Measurements from ENCODE around the gene COL21A1.

DNA sequence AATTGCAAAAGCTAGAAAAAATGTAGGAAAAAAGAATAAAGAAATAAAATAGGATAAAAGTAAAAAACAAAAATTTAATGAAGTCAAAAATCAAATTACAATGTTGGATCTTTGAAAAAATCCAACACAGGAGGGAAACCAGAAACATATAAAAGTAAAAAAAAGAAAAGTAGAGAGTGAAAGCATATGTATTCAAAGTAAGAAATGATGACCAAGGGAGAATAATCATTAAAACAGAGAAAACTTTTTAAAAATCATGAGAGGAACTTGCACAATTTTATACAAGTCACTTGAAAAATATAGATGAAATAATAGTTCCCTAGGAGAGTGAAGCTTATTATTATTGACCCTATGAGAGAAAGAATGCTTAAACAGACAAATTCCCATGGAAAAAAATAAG lies 138.2 kb downstream of the COL21A1 start:
- TF ChIP-seq, protein P1, sequence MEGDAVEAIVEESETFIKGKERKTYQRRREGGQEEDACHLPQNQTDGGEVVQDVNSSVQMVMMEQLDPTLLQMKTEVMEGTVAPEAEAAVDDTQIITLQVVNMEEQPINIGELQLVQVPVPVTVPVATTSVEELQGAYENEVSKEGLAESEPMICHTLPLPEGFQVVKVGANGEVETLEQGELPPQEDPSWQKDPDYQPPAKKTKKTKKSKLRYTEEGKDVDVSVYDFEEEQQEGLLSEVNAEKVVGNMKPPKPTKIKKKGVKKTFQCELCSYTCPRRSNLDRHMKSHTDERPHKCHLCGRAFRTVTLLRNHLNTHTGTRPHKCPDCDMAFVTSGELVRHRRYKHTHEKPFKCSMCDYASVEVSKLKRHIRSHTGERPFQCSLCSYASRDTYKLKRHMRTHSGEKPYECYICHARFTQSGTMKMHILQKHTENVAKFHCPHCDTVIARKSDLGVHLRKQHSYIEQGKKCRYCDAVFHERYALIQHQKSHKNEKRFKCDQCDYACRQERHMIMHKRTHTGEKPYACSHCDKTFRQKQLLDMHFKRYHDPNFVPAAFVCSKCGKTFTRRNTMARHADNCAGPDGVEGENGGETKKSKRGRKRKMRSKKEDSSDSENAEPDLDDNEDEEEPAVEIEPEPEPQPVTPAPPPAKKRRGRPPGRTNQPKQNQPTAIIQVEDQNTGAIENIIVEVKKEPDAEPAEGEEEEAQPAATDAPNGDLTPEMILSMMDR (IDR thresholded peaks at IDR 0.05), result no peak
- no peak for TF ChIP-seq POLR2A (IDR thresholded peaks at IDR 0.05)
